ENCODE measurements around the gene TICRR. TPM values are rescaled to one million over a fixed set of nuclear protein-coding genes. Genes with fewer than 3 reads are reported as not detected.

Gene TICRR
- total RNA-seq, 1 experiment from 2014 or later, result 8.5 TPM

- Mint-ChIP-seq H3K27ac (ENCODE audit: low read depth, unreplicated experiment) (no peak overlapping the region), H3K27me3 (ENCODE audit: insufficient read depth, unreplicated experiment) (no peaks in the 10 kb centered on the region), H3K4me1 (ENCODE audit: insufficient read depth, unreplicated experiment) (no peaks in the 10 kb centered on the region), H3K36me3 (ENCODE audit: insufficient read depth, unreplicated experiment) (no peaks in the 10 kb centered on the region), H3K9me3 (ENCODE audit: unreplicated experiment) (no peaks in the 10 kb centered on the region), H3K4me3 (ENCODE audit: unreplicated experiment) (no peak overlapping the region)
- BruUV-seq (replicated peaks), result no TSS peak
- intact Hi-C loops (cut with micrococcal nuclease), result no loop called here
- TF ChIP-seq CTCF (IDR thresholded peaks at IDR 0.05; ENCODE audit: unreplicated experiment), result no peak
- DNase-seq (ENCODE audit: unreplicated experiment), result no peak
- CTCF ChIA-PET, result interaction anchor here (1.5 kb wide), 1 partner anchor 92 kb away, joined by 3 read pairs; no protein-coding TSS in a partner anchor
- POLR2A ChIA-PET, result no interaction called here
Measured at GRCh38 chr15:89669941-89670340, 94.7 kb downstream of the TICRR start.

GRCh38 chr15:89670971-89671560 lies 95.8 kb downstream of the TICRR start:
- no peak overlapping the region for H3K4me3 Mint-ChIP-seq (ENCODE audit: unreplicated experiment)
- no peaks in the 10 kb centered on the region for H3K36me3 Mint-ChIP-seq (ENCODE audit: insufficient read depth, unreplicated experiment)
- H3K27ac Mint-ChIP-seq (ENCODE audit: low read depth, unreplicated experiment), result no peak overlapping the region
- no peaks in the 10 kb centered on the region for H3K9me3 Mint-ChIP-seq (ENCODE audit: unreplicated experiment)
- H3K4me1 Mint-ChIP-seq (ENCODE audit: insufficient read depth, unreplicated experiment), result no peaks in the 10 kb centered on the region
- TF ChIP-seq CTCF (IDR thresholded peaks at IDR 0.05; ENCODE audit: unreplicated experiment), result no peak
- H3K27me3 Mint-ChIP-seq (ENCODE audit: insufficient read depth, unreplicated experiment), result no peaks in the 10 kb centered on the region
- DNase-seq (ENCODE audit: unreplicated experiment), result no peak
- intact Hi-C loops (cut with micrococcal nuclease), result no loop called here
- CTCF ChIA-PET, result interaction anchor here (1.5 kb wide), 1 partner anchor 91 kb away, joined by 3 read pairs; no protein-coding TSS in a partner anchor
- BruUV-seq (replicated peaks), result no TSS peak
- POLR2A ChIA-PET, result no interaction called here

- CTCF ChIA-PET, result interaction anchor here (0.6 kb wide), 1 partner anchor 56 kb away, joined by 3 read pairs; no protein-coding TSS in a partner anchor
- intact Hi-C loops (cut with micrococcal nuclease), result no loop called here
- no peaks in the 10 kb centered on the region for H3K4me1 Mint-ChIP-seq (ENCODE audit: insufficient read depth, unreplicated experiment)
- no peak for TF ChIP-seq CTCF (IDR thresholded peaks at IDR 0.05; ENCODE audit: unreplicated experiment)
- no TSS peak for BruUV-seq (replicated peaks)
- no peaks in the 10 kb centered on the region for H3K36me3 Mint-ChIP-seq (ENCODE audit: insufficient read depth, unreplicated experiment)
- no peak overlapping the region for H3K27ac Mint-ChIP-seq (ENCODE audit: low read depth, unreplicated experiment)
- no peaks in the 10 kb centered on the region for H3K9me3 Mint-ChIP-seq (ENCODE audit: unreplicated experiment)
- DNase-seq (ENCODE audit: unreplicated experiment), result no peak
- no peak overlapping the region for H3K4me3 Mint-ChIP-seq (ENCODE audit: unreplicated experiment)
- no peaks in the 10 kb centered on the region for H3K27me3 Mint-ChIP-seq (ENCODE audit: insufficient read depth, unreplicated experiment)
- POLR2A ChIA-PET, result no interaction called here
Measured at GRCh38 chr15:89671687-89672086, 96.4 kb downstream of the TICRR start.

GRCh38 chr15:89672221-89673164 lies 97.2 kb downstream of the TICRR start:
- intact Hi-C loops (cut with micrococcal nuclease), result no loop called here
- no peaks in the 10 kb centered on the region for H3K27me3 Mint-ChIP-seq (ENCODE audit: insufficient read depth, unreplicated experiment)
- POLR2A ChIA-PET, result no interaction called here
- no peak overlapping the region for H3K4me3 Mint-ChIP-seq (ENCODE audit: unreplicated experiment)
- no peaks in the 10 kb centered on the region for H3K9me3 Mint-ChIP-seq (ENCODE audit: unreplicated experiment)
- no TSS peak for BruUV-seq (replicated peaks)
- H3K4me1 Mint-ChIP-seq (ENCODE audit: insufficient read depth, unreplicated experiment), result no peaks in the 10 kb centered on the region
- H3K36me3 Mint-ChIP-seq (ENCODE audit: insufficient read depth, unreplicated experiment), result no peaks in the 10 kb centered on the region
- no peak for DNase-seq (ENCODE audit: unreplicated experiment)
- TF ChIP-seq CTCF (IDR thresholded peaks at IDR 0.05; ENCODE audit: unreplicated experiment), result no peak
- CTCF ChIA-PET, result interaction anchor here (0.6 to 1.2 kb wide), 4 partner anchors 10 to 328 kb away, joined by 3 to 4 read pairs (median 3); no protein-coding TSS in a partner anchor
- H3K27ac Mint-ChIP-seq (ENCODE audit: low read depth, unreplicated experiment), result no peak overlapping the region
